Esophagus squamous epithelium (tissue), 5 donors: ENCODE results near the gene NNT. TPM values are rescaled to one million over a fixed set of nuclear protein-coding genes. Genes with fewer than 3 reads are reported as not detected.

Experiments
- DNase-seq: peaks from one replicate; lab custom pipeline; 2025; lab: John Stamatoyannopoulos, UW
- H3K27ac ChIP-seq, 4 donors: fragments of 200-600 bp; sonication (generic); one replicate each; pipeline ENCODE4 v1.5.1; 2016 to 2019; ENCODE audit warnings: mild to moderate bottlenecking in 1 of 4
- H3K27me3 ChIP-seq, 4 donors: fragments of 200-600 bp; sonication (generic); 1 replicate in 3 of 4; 2 replicates in 1 of 4; pipeline versions ENCODE4 v1.5.1 to v1.6.0; 2017 to 2021; ENCODE audit warnings: antibody characterized with exemption in 1 of 4
- H3K36me3 ChIP-seq, 3 donors: fragments of 200-600 bp; sonication (generic); one replicate each; pipeline ENCODE4 v1.5.1; 2016 to 2019
- H3K4me1 ChIP-seq, 3 donors: fragments of 200-600 bp; sonication (generic); one replicate each; pipeline ENCODE4 v1.5.1; 2017 to 2019
- H3K4me3 ChIP-seq, 4 donors: fragments of 200-600 bp; sonication (generic); 1 replicate in 3 of 4; 2 replicates in 1 of 4; pipeline ENCODE4 v1.5.1; 2016 to 2019; ENCODE audit warnings: mild to moderate bottlenecking in 2 of 4, moderate library complexity in 1 of 4
- H3K9me3 ChIP-seq, 3 donors: fragments of 200-600 bp; sonication (generic); one replicate each; pipeline ENCODE4 v1.5.1; 2016 to 2019
- CTCF ChIP-seq, 6 experiments: fragments of 450-650 bp in 4 of 6; fragments of 200-600 bp in 2 of 6; sonication (generic) in 2 of 6; IDR thresholded peaks; one replicate each; pipeline ENCODE4 v1.5.1; 2016 to 2019; ENCODE audit warnings: antibody characterized with exemption in 6 of 6, mild to moderate bottlenecking in 4 of 6, moderate library complexity in 4 of 6
- POLR2A ChIP-seq, 4 donors: fragments of 450-650 bp; IDR thresholded peaks; one replicate each; pipeline ENCODE4 v1.6.1; 2017; ENCODE audit warnings: antibody characterized with exemption in 4 of 4, mild to moderate bottlenecking in 4 of 4, moderate library complexity in 3 of 4
- WGBS, 2 donors: methylation state at CpG; one replicate each; pipeline ENCODE4 v1.1.5; 2018; 5-methylcytosine and 5-hydroxymethylcytosine counted together
- intact Hi-C: fragments of 100-400 bp; cut with DNase I; formaldehyde crosslinking; loops from one replicate; pipeline ENCODE4 v1.15.0; 2022
- total RNA-seq, 4 donors: library from RNA; depleted of rRNA; stranded (reverse); fragments of >200 nt; gene quantifications; one replicate each; pipeline ENCODE4 v1.1.0, GENCODE V29; 2016
- donor health status: DM: yes; HTN: yes; CAD: no.

The NNT gene
- total RNA-seq, 4 donors from 2014 or later = 16.0 to 35.1 (median 29.1) TPM

DNA sequence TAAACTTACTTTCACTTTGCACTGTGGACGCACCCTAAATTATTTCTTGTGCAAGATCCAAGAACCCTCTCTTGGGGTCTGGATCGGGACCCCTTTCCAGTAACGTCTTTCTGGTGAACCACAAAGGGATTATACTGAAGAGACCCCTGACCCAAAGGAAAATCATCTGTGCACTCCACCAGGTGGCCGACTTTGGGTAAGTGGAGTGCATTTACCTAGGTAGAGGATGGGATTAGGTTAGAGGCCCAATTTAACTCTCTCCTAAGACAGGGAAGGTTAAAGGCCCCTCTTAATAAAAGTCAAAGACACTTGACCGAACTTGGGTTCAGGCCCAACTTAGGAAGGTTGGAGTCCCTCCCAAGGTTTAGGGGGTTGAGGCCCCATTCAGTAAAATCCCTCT lies 37.9 kb upstream of the NNT start:
- intact Hi-C loops = no loop called here
- H3K27ac ChIP-seq = no peak overlapping the region

GRCh38 chr5:43567967-43568366 lies 35.0 kb upstream of the NNT start:
- 79 to 80% methylated on average over 3 of the region's 3 CpGs for WGBS, 2 donors
- no peaks in the 10 kb centered on the region for H3K36me3 ChIP-seq
- intact Hi-C loops = no loop called here
- no peak for TF ChIP-seq CTCF (IDR thresholded peaks at IDR 0.05)
- TF ChIP-seq POLR2A (IDR thresholded peaks at IDR 0.05) = no peak
- no peak overlapping the region for H3K4me3 ChIP-seq
- no peaks in the 10 kb centered on the region for H3K27me3 ChIP-seq
- no peaks in the 10 kb centered on the region for H3K9me3 ChIP-seq
- no peak for DNase-seq
- peaks cover 0 to 6% (median 0%) of the 10 kb centered on the region in 3 donors for H3K4me1 ChIP-seq
- H3K27ac ChIP-seq = no peak overlapping the region

More for the DNA sequence above, 37.9 kb upstream of the NNT start:
- TF ChIP-seq CTCF (IDR thresholded peaks at IDR 0.05) (no peak), POLR2A (IDR thresholded peaks at IDR 0.05) (no peak)
- H3K9me3 ChIP-seq = no peaks in the 10 kb centered on the region
- no peaks in the 10 kb centered on the region for H3K27me3 ChIP-seq
- H3K36me3 ChIP-seq = no peaks in the 10 kb centered on the region
- no peak for DNase-seq
- no peak overlapping the region for H3K4me3 ChIP-seq
- WGBS, 2 donors = 83 to 86% methylated on average over 4 to 5 of the region's 5 CpGs
- H3K4me1 ChIP-seq = no peaks in the 10 kb centered on the region

GRCh38 chr5:43569236-43569746 lies 33.7 kb upstream of the NNT start:
- intact Hi-C loops = no loop called here
- WGBS, 2 donors = 81% methylated on average over 4 of the region's 4 CpGs

DNA sequence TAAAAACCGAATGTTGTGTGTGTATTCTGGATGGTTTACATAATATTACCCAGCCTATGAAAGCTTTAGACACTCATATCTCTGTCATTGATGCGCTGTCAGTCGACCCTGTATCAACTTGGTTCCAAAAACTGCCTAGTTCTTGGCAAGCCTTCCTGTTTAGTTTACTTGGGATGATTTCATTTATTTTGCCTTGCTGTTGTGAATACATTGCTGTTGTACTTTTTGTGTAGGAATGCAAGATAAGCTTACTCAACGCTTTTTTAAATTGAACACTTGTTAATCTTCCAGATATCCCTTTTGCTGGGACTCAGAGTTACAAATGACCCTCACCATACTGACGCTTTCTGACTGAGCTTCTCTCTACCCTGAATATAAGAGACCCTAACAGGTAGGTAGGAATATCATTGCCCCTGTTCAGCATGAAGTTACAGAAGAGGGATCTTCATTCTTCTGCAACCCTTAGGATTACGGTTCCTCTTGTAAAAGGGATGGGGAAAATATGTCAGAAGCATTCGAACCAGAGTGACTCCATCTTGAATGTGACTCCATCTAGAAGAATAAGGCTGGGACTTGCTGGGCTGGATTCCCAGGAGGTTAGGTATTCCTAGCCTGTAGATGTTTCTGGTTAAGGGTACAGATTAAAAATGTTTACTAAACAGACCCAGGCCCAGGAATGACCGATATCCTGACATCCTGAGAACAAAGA lies 32.4 kb upstream of the NNT start:
- H3K27ac ChIP-seq = peak overlapping the region in 2 of 4 donors; percentile 15 to 23

More at GRCh38 chr5:43569236-43569746, 33.7 kb upstream of the NNT start:
- TF ChIP-seq POLR2A (IDR thresholded peaks at IDR 0.05) = no peak
- no peak for DNase-seq
- Histone ChIP-seq H3K36me3 (no peaks in the 10 kb centered on the region), H3K9me3 (no peaks in the 10 kb centered on the region), H3K27me3 (no peaks in the 10 kb centered on the region), H3K4me1 (peaks cover 0 to 6% (median 0%) of the 10 kb centered on the region in 3 donors), H3K27ac (no peak overlapping the region), H3K4me3 (no peak overlapping the region)

DNA sequence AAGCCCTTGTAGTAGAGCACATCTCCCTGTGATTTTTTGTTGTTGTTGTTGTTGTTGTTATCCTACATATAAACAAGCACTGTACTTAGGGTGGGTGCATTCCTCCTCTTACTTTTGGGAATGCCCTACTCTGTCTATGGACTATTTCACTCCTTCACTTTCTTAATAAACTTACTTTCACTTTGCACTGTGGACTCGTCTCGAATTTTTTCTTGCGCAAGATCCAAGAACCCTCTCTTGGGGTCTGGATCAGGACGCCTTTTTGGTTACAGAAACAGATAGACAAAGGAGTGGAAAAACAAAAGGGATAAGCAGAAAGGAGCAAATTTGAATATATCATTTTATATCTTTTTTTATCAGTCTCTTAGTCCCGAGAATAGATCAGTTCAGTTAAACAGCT lies 31.7 kb upstream of the NNT start:
- peak overlapping the region in 2 of 4 donors; percentile 9 to 27 for H3K4me3 ChIP-seq
- intact Hi-C loops = no loop called here
- 58 to 60% methylated on average over 5 of the region's 5 CpGs for WGBS, 2 donors
- no peaks in the 10 kb centered on the region for H3K9me3 ChIP-seq
- no peaks in the 10 kb centered on the region for H3K27me3 ChIP-seq
- peaks cover 0 to 6% (median 0%) of the 10 kb centered on the region in 3 donors for H3K4me1 ChIP-seq
- TF ChIP-seq POLR2A (IDR thresholded peaks at IDR 0.05) (no peak), CTCF (IDR thresholded peaks at IDR 0.05) (no peak)
- no peak for DNase-seq
- no peaks in the 10 kb centered on the region for H3K36me3 ChIP-seq
- peak overlapping the region in 2 of 4 donors; percentile 15 to 23 for H3K27ac ChIP-seq

More for the DNA sequence above, 32.4 kb upstream of the NNT start:
- DNase-seq = no peak
- 84 to 91% methylated on average over 7 to 8 of the region's 8 CpGs for WGBS, 2 donors
- H3K4me1 ChIP-seq = peaks cover 0 to 6% (median 0%) of the 10 kb centered on the region in 3 donors
- no peaks in the 10 kb centered on the region for H3K9me3 ChIP-seq
- H3K36me3 ChIP-seq = no peaks in the 10 kb centered on the region
- intact Hi-C loops = no loop called here
- H3K27me3 ChIP-seq = no peaks in the 10 kb centered on the region
- no peak for TF ChIP-seq CTCF (IDR thresholded peaks at IDR 0.05)
- TF ChIP-seq POLR2A (IDR thresholded peaks at IDR 0.05) = no peak
- H3K4me3 ChIP-seq = no peak overlapping the region
